Measurements from ENCODE around the gene SLTM.
A peak's percentile ranks its signal among the peaks of the same experiment; 100 is the strongest.
"Not testable (repeated sequence)": the region's sequence is repeated elsewhere in the genome, so short reads cannot be mapped to it uniquely, and the experiment has no call there.

The SLTM gene
- 250 to 252 reads per million in 2 experiments for total RNA-seq

GRCh38 chr15:58933281-58934113 is at the start of gene SLTM:
SLTM (minus strand) TSS chr15:58933679; CDS start chr15:58933565, 114 bp downstream.
- DNase-seq (ENCODE audit: low read depth) = peak; percentile 89

- no peak for DNase-seq (ENCODE audit: low read depth)
Measured at GRCh38 chr15:58983261-58983660, 49.8 kb upstream of the SLTM start.

GRCh38 chr15:58981808-58982475 is 48.5 kb upstream of the SLTM start:
- no peak for DNase-seq (ENCODE audit: low read depth)

- no peak for DNase-seq (ENCODE audit: low read depth)
Measured at GRCh38 chr15:58980351-58980939, 47.0 kb upstream of the SLTM start.

- DNase-seq (ENCODE audit: low read depth) = no peak
Measured at GRCh38 chr15:58977887-58978286, 44.4 kb upstream of the SLTM start.

- DNase-seq (ENCODE audit: low read depth) = no peak
Measured at GRCh38 chr15:58967479-58967878, 34.0 kb upstream of the SLTM start.

- no peak for DNase-seq (ENCODE audit: low read depth)
Measured at GRCh38 chr15:58966698-58967097, 33.2 kb upstream of the SLTM start.

GRCh38 chr15:58962662-58963565 is 29.4 kb upstream of the SLTM start:
- DNase-seq (ENCODE audit: low read depth) = no peak

- DNase-seq (ENCODE audit: low read depth) = no peak
Measured at GRCh38 chr15:58962136-58962535, 28.7 kb upstream of the SLTM start.

GRCh38 chr15:58958811-58959210 is 25.3 kb upstream of the SLTM start:
- no peak for DNase-seq (ENCODE audit: low read depth)

GRCh38 chr15:58957101-58957973 is 23.9 kb upstream of the SLTM start:
- peak; percentile 40 for DNase-seq (ENCODE audit: low read depth)

GRCh38 chr15:58952751-58953150 is 19.3 kb upstream of the SLTM start:
- DNase-seq (ENCODE audit: low read depth) = no peak

- no peak for DNase-seq (ENCODE audit: low read depth)
Measured at GRCh38 chr15:58951388-58952007, 18.0 kb upstream of the SLTM start.

- no peak for DNase-seq (ENCODE audit: low read depth)
Measured at GRCh38 chr15:58947179-58947578, 13.7 kb upstream of the SLTM start.

- not testable (repeated sequence) for DNase-seq (ENCODE audit: low read depth)
Measured at GRCh38 chr15:58934974-58935373, 1.5 kb upstream of the SLTM start.

GRCh38 chr15:58934521-58934920 is 1.0 kb upstream of the SLTM start:
- no peak for DNase-seq (ENCODE audit: low read depth)

- DNase-seq (ENCODE audit: low read depth) = no peak
Measured at GRCh38 chr15:58934114-58934447, 602 bp upstream of the SLTM start.

- no peak for DNase-seq (ENCODE audit: low read depth)
Measured at GRCh38 chr15:58932710-58933280, 684 bp downstream of the SLTM start.

GRCh38 chr15:58931987-58932588 is 1.4 kb downstream of the SLTM start:
- no peak for DNase-seq (ENCODE audit: low read depth)

Measured in T follicular helper cell (primary cell).